ENCODE data around the gene ZNF195.

Gene ZNF195

DNA sequence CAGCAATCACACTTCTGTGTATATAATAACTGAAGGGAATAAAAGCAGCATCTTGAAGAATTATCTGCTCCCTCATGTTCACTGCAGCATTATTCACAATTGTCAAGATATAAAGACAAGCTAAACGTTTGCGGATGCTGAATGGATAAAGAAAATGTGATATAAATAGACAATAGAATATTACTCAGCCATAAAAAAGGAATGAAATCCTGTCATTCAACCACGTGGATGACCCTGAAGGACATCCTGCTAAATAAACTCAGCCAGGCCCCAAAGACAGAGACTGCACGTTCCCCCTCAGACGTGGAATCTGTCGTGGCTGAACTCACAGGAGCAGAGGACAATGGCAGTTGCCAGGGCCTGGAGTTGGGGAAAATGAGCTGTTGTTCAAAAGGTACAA, 9.6 kb downstream of the ZNF195 start:
- no peak for DNase-seq
- Histone ChIP-seq H3K4me1 (ENCODE audit: control extremely low read depth in 1 of 4, control insufficient read depth in 4 of 4, insufficient read depth in 4 of 4, low read length in 3 of 4) (no peaks in the 10 kb centered on the region), H3K27me3 (replicated peaks in 2 of 5; ENCODE audit: control insufficient read depth in 4 of 5, insufficient read depth in 5 of 5, low read length in 4 of 5) (no peaks in the 10 kb centered on the region), H3K9me3 (ENCODE audit: control extremely low read depth in 1 of 5, control insufficient read depth in 4 of 5, insufficient read depth in 2 of 5, low read depth in 1 of 5, low read length in 4 of 5) (peaks cover 29 to 86% (median 34%) of the 10 kb centered on the region in 5 experiments), H3K36me3 (ENCODE audit: control insufficient read depth in 4 of 4, insufficient read depth in 4 of 4, low read length in 3 of 4) (peaks cover 69 to 97% (median 83%) of the 10 kb centered on the region in 4 experiments), H3K27ac (ENCODE audit: insufficient read depth in 1 of 2, low read depth in 1 of 2, low read length in 2 of 2, poor library complexity in 1 of 2, severe bottlenecking in 2 of 2) (no peak overlapping the region), H3K4me3 (ENCODE audit: control insufficient read depth in 1 of 7, extremely low read depth in 1 of 7, insufficient read depth in 4 of 7, low read depth in 2 of 7, low read length in 6 of 7) (no peak overlapping the region)
- 98% methylated on average over 4 of the region's 6 CpGs for WGBS (ENCODE audit: insufficient coverage)
- ChIA-PET CTCF (no interaction called here), POLR2A (no interaction called here)

DNA sequence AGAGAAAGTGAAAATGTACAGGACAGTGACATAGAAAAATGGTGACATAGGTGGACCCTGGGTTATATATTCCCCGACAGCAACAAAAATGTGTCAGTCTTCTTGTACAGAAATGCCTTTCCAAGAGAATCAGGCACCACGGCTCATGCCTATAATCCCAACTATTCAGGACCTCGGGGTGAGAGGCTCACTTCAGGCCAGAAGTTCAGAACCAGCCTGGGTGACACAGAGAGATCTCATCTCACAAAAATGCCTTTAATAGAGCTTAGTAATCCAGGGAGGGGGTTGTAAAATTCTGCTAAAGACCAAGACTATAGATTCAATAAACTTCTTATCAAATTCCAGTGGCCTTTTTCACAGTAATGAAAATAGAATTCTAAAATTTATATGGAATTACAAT, 10.7 kb downstream of the ZNF195 start:
- peaks cover 33 to 86% (median 38%) of the 10 kb centered on the region in 5 experiments for H3K9me3 ChIP-seq (ENCODE audit: control extremely low read depth in 1 of 5, control insufficient read depth in 4 of 5, insufficient read depth in 2 of 5, low read depth in 1 of 5, low read length in 4 of 5)
- peaks cover 67 to 98% (median 85%) of the 10 kb centered on the region in 4 experiments for H3K36me3 ChIP-seq (ENCODE audit: control insufficient read depth in 4 of 4, insufficient read depth in 4 of 4, low read length in 3 of 4)
- no peak for DNase-seq
- ChIA-PET POLR2A (no interaction called here), CTCF (no interaction called here)
- 100% methylated on average over 3 of the region's 3 CpGs for WGBS (ENCODE audit: insufficient coverage)
- no peak overlapping the region for H3K4me3 ChIP-seq (ENCODE audit: control insufficient read depth in 1 of 7, extremely low read depth in 1 of 7, insufficient read depth in 4 of 7, low read depth in 2 of 7, low read length in 6 of 7)
- no peaks in the 10 kb centered on the region for H3K4me1 ChIP-seq (ENCODE audit: control extremely low read depth in 1 of 4, control insufficient read depth in 4 of 4, insufficient read depth in 4 of 4, low read length in 3 of 4)
- H3K27me3 ChIP-seq (replicated peaks in 2 of 5; ENCODE audit: control insufficient read depth in 4 of 5, insufficient read depth in 5 of 5, low read length in 4 of 5): no peaks in the 10 kb centered on the region
- no peak overlapping the region for H3K27ac ChIP-seq (ENCODE audit: insufficient read depth in 1 of 2, low read depth in 1 of 2, low read length in 2 of 2, poor library complexity in 1 of 2, severe bottlenecking in 2 of 2)

DNA sequence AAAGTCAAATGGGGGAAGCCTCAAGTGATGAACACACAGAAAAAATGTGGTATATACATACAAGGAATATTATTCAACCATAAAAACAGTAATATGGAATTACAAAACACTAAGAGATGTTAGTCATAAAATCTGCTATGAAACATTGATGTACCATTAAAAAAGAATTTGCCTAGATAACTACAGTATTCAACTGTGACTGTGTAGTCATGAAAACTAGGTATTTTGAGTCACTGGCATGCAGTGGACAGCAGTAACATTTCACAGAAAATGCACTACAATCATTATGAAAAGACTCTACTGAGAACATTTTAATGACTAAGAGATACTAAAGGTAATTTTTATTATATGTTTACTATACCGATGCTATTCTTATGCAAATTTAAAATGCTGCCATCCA, 11.7 kb downstream of the ZNF195 start:
- Histone ChIP-seq H3K27ac (ENCODE audit: insufficient read depth in 1 of 2, low read depth in 1 of 2, low read length in 2 of 2, poor library complexity in 1 of 2, severe bottlenecking in 2 of 2) (no peak overlapping the region), H3K4me1 (ENCODE audit: control extremely low read depth in 1 of 4, control insufficient read depth in 4 of 4, insufficient read depth in 4 of 4, low read length in 3 of 4) (no peaks in the 10 kb centered on the region), H3K36me3 (ENCODE audit: control insufficient read depth in 4 of 4, insufficient read depth in 4 of 4, low read length in 3 of 4) (peaks cover 64 to 98% (median 87%) of the 10 kb centered on the region in 4 experiments), H3K4me3 (ENCODE audit: control insufficient read depth in 1 of 7, extremely low read depth in 1 of 7, insufficient read depth in 4 of 7, low read depth in 2 of 7, low read length in 6 of 7) (no peak overlapping the region), H3K27me3 (replicated peaks in 2 of 5; ENCODE audit: control insufficient read depth in 4 of 5, insufficient read depth in 5 of 5, low read length in 4 of 5) (no peaks in the 10 kb centered on the region), H3K9me3 (ENCODE audit: control extremely low read depth in 1 of 5, control insufficient read depth in 4 of 5, insufficient read depth in 2 of 5, low read depth in 1 of 5, low read length in 4 of 5) (peaks cover 35 to 88% (median 44%) of the 10 kb centered on the region in 5 experiments)
- ChIA-PET CTCF (interaction anchor here (0.7 kb wide), 1 partner anchor 9 kb away, joined by 3 read pairs; no protein-coding TSS in a partner anchor), POLR2A (no interaction called here)
- DNase-seq: no peak
- WGBS (ENCODE audit: insufficient coverage): no CpG with 5 or more reads among the region's 1 CpG

DNA sequence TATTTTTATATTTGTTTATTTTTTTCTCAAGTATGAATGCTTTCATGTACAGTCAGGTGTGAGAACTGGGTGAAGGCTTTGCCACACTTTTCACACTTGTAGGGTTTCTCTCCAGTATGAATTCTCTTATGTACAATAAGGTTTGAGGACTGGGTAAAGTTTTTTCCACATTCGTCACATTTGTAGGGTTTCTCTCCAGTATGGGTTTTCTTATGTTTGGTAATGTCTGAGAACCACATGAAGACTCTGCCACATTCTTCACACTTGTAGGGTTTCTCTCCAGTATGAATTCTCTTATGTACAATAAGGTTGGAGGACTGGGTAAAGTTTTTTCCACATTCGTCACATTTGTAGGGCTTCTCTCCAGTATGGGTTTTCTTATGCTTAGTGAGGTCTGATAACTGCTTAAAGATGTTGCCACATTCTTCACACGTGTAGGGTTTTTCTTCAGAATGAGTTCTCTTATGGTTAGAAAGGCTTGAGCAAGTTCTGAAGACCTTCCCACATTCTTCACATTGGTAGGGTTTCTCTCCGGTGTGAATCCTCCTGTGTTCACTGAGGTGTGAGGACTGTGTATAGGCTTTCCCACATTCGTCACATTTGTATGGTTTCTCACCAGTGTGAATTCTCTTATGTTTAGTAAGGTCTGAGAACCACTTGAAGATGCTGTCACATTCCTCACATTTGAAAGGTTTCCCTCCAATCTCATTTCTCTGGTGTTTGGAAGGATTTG, 19.7 kb downstream of the ZNF195 start:
- POLR2A ChIA-PET: no interaction called here
- 87% methylated on average over 3 of the region's 5 CpGs for WGBS (ENCODE audit: insufficient coverage)
- CTCF ChIA-PET: no interaction called here
- no peak overlapping the region for H3K27ac ChIP-seq (ENCODE audit: insufficient read depth in 1 of 2, low read depth in 1 of 2, low read length in 2 of 2, poor library complexity in 1 of 2, severe bottlenecking in 2 of 2)
- peaks cover 37 to 72% (median 52%) of the 10 kb centered on the region in 4 experiments for H3K36me3 ChIP-seq (ENCODE audit: control insufficient read depth in 4 of 4, insufficient read depth in 4 of 4, low read length in 3 of 4)
- no peak overlapping the region for H3K4me3 ChIP-seq (ENCODE audit: control insufficient read depth in 1 of 7, extremely low read depth in 1 of 7, insufficient read depth in 4 of 7, low read depth in 2 of 7, low read length in 6 of 7)
- no peaks in the 10 kb centered on the region for H3K4me1 ChIP-seq (ENCODE audit: control extremely low read depth in 1 of 4, control insufficient read depth in 4 of 4, insufficient read depth in 4 of 4, low read length in 3 of 4)
- H3K9me3 ChIP-seq (ENCODE audit: control extremely low read depth in 1 of 5, control insufficient read depth in 4 of 5, insufficient read depth in 2 of 5, low read depth in 1 of 5, low read length in 4 of 5): peaks cover 32 to 92% (median 58%) of the 10 kb centered on the region in 5 experiments
- no peaks in the 10 kb centered on the region for H3K27me3 ChIP-seq (replicated peaks in 2 of 5; ENCODE audit: control insufficient read depth in 4 of 5, insufficient read depth in 5 of 5, low read length in 4 of 5)
- no peak for DNase-seq

DNA sequence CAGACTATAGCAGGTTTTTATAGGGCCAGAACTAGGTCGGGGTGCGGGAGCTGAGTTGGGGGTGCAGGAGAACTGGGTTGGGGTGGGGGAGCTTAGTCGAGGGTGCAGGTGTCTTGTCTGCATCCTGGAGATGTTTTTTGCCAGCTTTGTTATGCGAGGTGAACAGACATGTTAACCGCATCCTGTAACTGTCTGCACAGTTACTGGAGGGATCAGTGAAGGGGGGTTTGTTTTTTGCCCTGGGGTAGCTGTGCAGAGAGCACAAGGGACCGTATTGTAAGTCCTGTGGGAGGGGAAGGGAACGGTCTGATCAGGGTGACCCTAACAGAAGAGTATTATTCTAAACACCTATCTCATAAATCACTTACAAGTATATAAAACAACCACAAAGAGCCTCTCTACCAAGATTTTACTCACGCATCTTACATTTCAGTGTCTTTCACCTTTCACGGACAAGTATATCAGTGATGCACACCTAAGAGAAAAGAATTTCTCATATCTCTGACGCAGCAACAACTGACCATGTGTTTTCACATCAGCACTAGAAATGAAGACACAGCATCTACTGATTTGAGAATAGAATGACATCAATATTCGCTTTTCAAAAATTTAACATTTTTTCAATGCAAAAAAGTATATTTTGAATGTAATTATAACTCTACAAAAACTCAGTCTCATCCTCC, 20.8 kb downstream of the ZNF195 start:
- ChIA-PET CTCF (interaction anchor here (1.3 kb wide), 1 partner anchor 17 kb away, joined by 7 read pairs; no protein-coding TSS in a partner anchor), POLR2A (no interaction called here)
- WGBS (ENCODE audit: insufficient coverage): 75% methylated on average over 4 of the region's 11 CpGs
- Histone ChIP-seq H3K4me3 (ENCODE audit: control insufficient read depth in 1 of 7, extremely low read depth in 1 of 7, insufficient read depth in 4 of 7, low read depth in 2 of 7, low read length in 6 of 7) (no peak overlapping the region), H3K4me1 (ENCODE audit: control extremely low read depth in 1 of 4, control insufficient read depth in 4 of 4, insufficient read depth in 4 of 4, low read length in 3 of 4) (no peaks in the 10 kb centered on the region), H3K36me3 (ENCODE audit: control insufficient read depth in 4 of 4, insufficient read depth in 4 of 4, low read length in 3 of 4) (peaks cover 31 to 61% (median 42%) of the 10 kb centered on the region in 4 experiments), H3K9me3 (ENCODE audit: control extremely low read depth in 1 of 5, control insufficient read depth in 4 of 5, insufficient read depth in 2 of 5, low read depth in 1 of 5, low read length in 4 of 5) (peaks cover 27 to 91% (median 53%) of the 10 kb centered on the region in 5 experiments), H3K27ac (ENCODE audit: insufficient read depth in 1 of 2, low read depth in 1 of 2, low read length in 2 of 2, poor library complexity in 1 of 2, severe bottlenecking in 2 of 2) (no peak overlapping the region), H3K27me3 (replicated peaks in 2 of 5; ENCODE audit: control insufficient read depth in 4 of 5, insufficient read depth in 5 of 5, low read length in 4 of 5) (no peaks in the 10 kb centered on the region)
- no peak for DNase-seq

DNA sequence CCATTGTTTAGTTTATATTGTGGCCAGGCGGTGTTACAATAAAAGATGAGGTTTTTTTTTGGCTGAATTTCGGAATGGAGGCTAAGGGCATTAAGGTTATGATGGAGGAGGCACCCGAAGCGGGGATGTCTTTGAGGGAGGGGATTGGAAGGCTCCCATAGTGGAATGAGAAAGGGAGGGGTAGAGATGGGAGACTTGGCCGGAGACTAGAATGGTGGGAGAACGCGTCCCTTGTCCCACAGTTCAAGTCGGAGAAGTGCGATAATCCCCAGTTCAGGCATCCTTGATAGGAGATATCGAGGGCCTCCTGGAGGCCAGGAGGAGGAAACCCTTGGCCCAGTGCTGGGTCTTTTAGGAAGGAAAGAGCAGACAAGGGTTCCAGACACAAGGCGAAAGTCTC, 21.6 kb downstream of the ZNF195 start:
- peaks cover 28 to 52% (median 36%) of the 10 kb centered on the region in 4 experiments for H3K36me3 ChIP-seq (ENCODE audit: control insufficient read depth in 4 of 4, insufficient read depth in 4 of 4, low read length in 3 of 4)
- no peak overlapping the region for H3K27ac ChIP-seq (ENCODE audit: insufficient read depth in 1 of 2, low read depth in 1 of 2, low read length in 2 of 2, poor library complexity in 1 of 2, severe bottlenecking in 2 of 2)
- DNase-seq: no peak
- H3K27me3 ChIP-seq (replicated peaks in 2 of 5; ENCODE audit: control insufficient read depth in 4 of 5, insufficient read depth in 5 of 5, low read length in 4 of 5): no peaks in the 10 kb centered on the region
- H3K9me3 ChIP-seq (ENCODE audit: control extremely low read depth in 1 of 5, control insufficient read depth in 4 of 5, insufficient read depth in 2 of 5, low read depth in 1 of 5, low read length in 4 of 5): peaks cover 22 to 91% (median 56%) of the 10 kb centered on the region in 5 experiments
- CTCF ChIA-PET: interaction anchor here (1.3 kb wide), 1 partner anchor 16 kb away, joined by 7 read pairs; no protein-coding TSS in a partner anchor
- H3K4me3 ChIP-seq (ENCODE audit: control insufficient read depth in 1 of 7, extremely low read depth in 1 of 7, insufficient read depth in 4 of 7, low read depth in 2 of 7, low read length in 6 of 7): no peak overlapping the region
- WGBS (ENCODE audit: insufficient coverage): 99% methylated on average over 11 of the region's 11 CpGs
- no peaks in the 10 kb centered on the region for H3K4me1 ChIP-seq (ENCODE audit: control extremely low read depth in 1 of 4, control insufficient read depth in 4 of 4, insufficient read depth in 4 of 4, low read length in 3 of 4)
- POLR2A ChIA-PET: interaction anchor here (0.5 kb wide), 1 partner anchor 15 kb away, joined by 4 read pairs; no protein-coding TSS in a partner anchor

DNA sequence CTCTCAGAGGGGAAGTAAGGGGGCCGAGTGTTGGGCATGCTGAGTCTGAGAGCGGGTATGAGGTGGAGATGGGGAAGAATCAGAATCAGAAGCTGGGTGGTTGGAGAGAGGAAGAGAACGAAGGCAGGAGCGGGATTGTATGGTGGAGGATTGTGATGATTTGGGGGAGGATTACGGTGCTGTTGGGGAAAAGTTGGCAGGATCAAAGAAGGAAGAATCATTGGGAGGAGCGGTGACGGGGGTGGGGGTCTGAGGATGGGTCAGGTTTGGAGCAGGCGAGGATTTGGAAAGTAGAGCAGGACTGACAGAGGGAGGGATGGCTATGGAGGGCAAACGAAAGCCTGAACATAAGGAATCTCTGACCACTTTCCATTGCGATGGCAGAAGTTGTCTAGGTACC, 22.1 kb downstream of the ZNF195 start:
- WGBS (ENCODE audit: insufficient coverage): 99% methylated on average over 10 of the region's 10 CpGs
- Histone ChIP-seq H3K9me3 (ENCODE audit: control extremely low read depth in 1 of 5, control insufficient read depth in 4 of 5, insufficient read depth in 2 of 5, low read depth in 1 of 5, low read length in 4 of 5) (peaks cover 22 to 91% (median 55%) of the 10 kb centered on the region in 5 experiments), H3K27me3 (replicated peaks in 2 of 5; ENCODE audit: control insufficient read depth in 4 of 5, insufficient read depth in 5 of 5, low read length in 4 of 5) (no peaks in the 10 kb centered on the region), H3K4me3 (ENCODE audit: control insufficient read depth in 1 of 7, extremely low read depth in 1 of 7, insufficient read depth in 4 of 7, low read depth in 2 of 7, low read length in 6 of 7) (no peak overlapping the region), H3K36me3 (ENCODE audit: control insufficient read depth in 4 of 4, insufficient read depth in 4 of 4, low read length in 3 of 4) (peaks cover 26 to 48% (median 33%) of the 10 kb centered on the region in 4 experiments), H3K4me1 (ENCODE audit: control extremely low read depth in 1 of 4, control insufficient read depth in 4 of 4, insufficient read depth in 4 of 4, low read length in 3 of 4) (no peaks in the 10 kb centered on the region), H3K27ac (ENCODE audit: insufficient read depth in 1 of 2, low read depth in 1 of 2, low read length in 2 of 2, poor library complexity in 1 of 2, severe bottlenecking in 2 of 2) (no peak overlapping the region)
- DNase-seq: no peak
- ChIA-PET POLR2A (interaction anchor here (0.5 kb wide), 1 partner anchor 14 kb away, joined by 4 read pairs; no protein-coding TSS in a partner anchor), CTCF (no interaction called here)

Measured in common myeloid progenitor, CD34-positive (primary cell).